ENCODE measurements around the gene TMEM163.
"Not testable (repeated sequence)": the region's sequence is repeated elsewhere in the genome, so short reads cannot be mapped to it uniquely, and the experiment has no call there.

The TMEM163 gene

DNA sequence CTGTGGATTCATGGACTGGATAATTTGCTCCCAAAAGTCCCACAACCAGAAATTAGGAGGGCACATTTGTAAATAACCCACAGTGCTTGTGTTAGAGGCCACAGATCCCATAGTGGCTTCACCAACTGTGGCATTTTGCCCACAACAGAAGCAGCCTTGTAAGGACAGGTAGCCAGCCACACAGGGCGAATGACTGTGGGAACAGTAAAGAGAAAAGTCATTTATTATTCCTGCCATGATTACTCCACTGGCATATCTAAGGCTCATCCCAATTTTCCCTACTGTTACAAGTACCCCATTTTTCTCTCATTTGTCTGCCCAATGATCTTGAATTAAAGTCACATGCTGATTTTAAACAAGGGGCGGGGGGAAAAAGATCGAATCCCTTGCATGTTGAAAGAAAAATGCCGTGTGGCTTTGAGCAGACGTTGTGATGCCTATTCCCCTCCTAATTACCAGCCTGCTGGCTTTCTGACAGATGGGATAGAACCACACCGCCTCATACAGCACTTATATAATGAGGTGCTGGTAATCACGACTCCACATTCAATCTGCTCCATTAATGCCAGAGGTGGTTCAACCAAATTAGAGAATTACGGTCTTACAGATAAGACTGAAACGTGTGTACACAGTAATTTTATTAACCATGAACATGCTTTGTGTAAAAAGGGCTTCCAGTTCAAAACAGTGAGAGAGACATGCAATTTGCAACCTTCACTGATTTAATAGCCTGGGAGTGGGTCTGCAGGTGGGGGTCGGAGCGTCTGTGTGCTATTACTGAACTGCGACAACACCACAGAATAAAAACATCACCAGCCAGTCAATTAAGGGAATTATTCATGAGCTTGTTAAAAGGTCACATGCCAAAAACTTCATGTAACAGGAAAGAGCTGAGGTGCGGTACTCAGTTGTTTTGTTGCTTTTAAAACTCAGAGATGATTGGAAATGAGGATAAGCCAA, 196.0 kb downstream of the TMEM163 start:
- TF ChIP-seq, protein P1, sequence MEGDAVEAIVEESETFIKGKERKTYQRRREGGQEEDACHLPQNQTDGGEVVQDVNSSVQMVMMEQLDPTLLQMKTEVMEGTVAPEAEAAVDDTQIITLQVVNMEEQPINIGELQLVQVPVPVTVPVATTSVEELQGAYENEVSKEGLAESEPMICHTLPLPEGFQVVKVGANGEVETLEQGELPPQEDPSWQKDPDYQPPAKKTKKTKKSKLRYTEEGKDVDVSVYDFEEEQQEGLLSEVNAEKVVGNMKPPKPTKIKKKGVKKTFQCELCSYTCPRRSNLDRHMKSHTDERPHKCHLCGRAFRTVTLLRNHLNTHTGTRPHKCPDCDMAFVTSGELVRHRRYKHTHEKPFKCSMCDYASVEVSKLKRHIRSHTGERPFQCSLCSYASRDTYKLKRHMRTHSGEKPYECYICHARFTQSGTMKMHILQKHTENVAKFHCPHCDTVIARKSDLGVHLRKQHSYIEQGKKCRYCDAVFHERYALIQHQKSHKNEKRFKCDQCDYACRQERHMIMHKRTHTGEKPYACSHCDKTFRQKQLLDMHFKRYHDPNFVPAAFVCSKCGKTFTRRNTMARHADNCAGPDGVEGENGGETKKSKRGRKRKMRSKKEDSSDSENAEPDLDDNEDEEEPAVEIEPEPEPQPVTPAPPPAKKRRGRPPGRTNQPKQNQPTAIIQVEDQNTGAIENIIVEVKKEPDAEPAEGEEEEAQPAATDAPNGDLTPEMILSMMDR (IDR thresholded peaks at IDR 0.05; ENCODE audit: low read depth, low read length), result no peak
- no peak for DNase-seq (ENCODE audit: extremely low read depth, low read depth)

DNA sequence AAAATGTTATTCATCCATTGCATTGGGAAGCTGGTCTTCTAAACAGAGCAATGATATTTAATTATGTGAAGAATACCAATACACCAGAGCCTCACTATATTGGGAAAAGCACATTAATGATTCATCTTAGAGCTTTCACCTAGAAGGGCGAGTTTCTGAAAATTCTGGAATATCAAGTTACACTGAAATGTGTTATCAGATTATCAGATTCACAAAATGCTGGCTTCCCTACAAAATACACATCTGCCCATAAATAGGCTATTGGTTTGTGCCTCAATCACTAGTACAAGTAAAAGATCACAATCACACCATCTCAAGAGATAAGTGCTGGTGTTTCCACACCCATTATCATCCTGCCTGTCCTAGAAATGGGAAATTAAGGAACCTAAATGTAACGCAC, 200.7 kb downstream of the TMEM163 start:
- TF ChIP-seq, protein P1 (IDR thresholded peaks at IDR 0.05; ENCODE audit: low read depth, low read length), result no peak
- DNase-seq (ENCODE audit: extremely low read depth, low read depth), result no peak

DNA sequence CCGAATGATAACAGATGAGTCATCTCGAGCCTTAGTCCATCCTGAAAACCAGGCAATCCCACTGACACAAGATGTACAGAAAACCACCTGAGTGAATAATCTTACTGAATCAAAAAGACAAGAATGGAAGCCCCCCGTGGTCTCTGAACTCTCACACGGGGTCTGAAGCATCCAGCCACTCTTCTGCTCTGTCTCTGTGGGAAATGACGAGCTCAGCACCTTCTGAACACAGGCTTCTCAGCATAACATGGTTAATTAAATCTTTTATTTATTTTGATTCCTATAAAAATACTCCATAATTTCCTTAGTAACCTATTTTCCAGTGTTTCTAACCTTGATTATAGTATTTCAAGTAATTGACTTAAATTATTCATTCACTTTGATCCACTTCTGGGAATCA, 203.7 kb downstream of the TMEM163 start:
- no peak for DNase-seq (ENCODE audit: extremely low read depth, low read depth)
- TF ChIP-seq, protein P1 (IDR thresholded peaks at IDR 0.05; ENCODE audit: low read depth, low read length), result no peak

DNA sequence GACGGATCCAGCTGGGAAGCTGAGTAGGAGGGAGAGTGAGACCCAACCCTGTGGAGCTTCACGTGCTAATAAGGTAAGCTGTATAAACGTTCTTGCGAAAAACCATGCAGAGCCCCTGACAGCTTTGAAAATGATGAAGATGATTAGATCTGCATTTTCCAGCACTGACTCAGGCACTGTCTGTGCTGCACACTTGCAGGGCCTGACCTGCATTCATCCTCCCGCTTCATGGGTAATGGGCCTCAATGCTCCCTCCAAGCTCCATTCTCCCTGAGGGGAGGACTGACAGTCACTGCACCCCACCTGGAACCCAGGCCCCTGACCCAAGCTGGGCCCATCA, 205.4 kb downstream of the TMEM163 start:
- no peak for DNase-seq (ENCODE audit: extremely low read depth, low read depth)
- TF ChIP-seq, protein P1 (IDR thresholded peaks at IDR 0.05; ENCODE audit: low read depth, low read length), result no peak

DNA sequence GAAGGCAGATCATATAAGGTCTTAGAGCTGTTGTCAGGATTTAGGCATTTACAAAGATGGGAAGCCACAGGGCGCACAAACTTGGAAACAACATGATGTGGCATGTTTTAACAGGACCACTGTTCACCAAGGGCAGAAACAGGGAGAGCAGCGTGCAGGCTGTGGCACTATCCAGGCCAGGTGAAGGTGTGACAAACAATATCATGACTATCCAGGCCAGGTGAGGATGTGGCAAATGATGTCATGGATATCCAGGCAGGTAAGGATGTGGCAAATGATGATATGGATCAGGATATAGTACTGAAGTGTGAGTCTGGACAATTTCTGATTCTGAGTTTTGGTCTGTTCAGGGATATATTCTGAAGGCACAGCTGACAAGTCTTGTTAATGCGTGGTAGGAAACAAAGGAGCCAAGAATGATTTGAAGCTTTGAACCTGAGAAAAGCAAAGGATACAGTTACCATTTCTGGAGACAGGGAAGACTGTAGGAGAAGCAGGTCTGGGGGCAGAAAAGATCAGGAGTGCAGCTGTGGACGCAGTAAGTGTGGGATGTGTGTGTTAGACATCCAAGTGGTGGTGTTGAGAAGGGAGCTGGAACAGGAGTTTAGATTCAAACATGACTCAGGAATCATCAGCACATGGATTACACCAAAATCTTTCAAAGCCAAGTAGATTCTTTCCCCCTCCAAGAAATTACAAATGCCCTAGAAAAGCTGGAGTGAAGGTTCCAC, 205.9 kb downstream of the TMEM163 start:
- TF ChIP-seq, protein P1 (IDR thresholded peaks at IDR 0.05; ENCODE audit: low read depth, low read length), result no peak
- no peak for DNase-seq (ENCODE audit: extremely low read depth, low read depth)

DNA sequence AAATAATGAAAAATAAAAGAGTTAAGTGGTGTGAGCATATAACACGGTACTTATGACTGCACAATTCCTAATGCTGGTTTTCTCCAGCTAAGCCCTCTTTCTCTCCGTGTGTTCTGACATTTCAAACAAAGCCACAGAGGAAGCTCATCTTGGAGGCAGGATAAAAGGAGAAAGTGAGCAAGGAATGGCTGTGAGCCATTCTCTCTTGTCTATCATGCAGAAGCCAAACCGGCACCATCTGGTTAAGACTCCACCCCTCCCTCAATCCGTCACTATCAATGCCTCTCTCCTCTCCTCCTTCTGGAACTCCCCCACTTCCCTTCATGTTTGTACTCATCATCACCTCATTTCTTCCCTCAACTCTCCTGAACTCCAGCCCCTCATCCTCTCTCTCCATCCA, 210.4 kb downstream of the TMEM163 start:
- TF ChIP-seq, protein P1 (IDR thresholded peaks at IDR 0.05; ENCODE audit: low read depth, low read length), result no peak
- DNase-seq (ENCODE audit: extremely low read depth, low read depth), result no peak

DNA sequence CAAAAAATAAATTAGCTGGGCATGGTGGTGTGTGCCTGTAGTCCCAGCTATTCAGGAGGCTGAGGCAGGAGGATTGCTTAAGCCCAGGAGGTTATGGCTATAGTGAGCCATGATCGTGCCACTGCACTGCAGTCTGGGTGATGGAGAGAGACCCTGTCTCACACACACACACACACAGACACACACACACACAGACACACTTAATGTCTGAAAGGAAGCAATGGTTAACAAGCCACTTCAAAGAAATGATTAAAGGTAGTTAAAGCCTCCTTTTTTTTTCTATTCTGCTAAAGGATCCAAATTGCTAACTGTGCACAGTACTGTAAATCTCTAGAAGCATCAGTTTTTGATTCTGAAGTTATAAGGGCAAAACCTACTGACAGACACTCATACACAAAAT, 211.1 kb downstream of the TMEM163 start:
- no peak for DNase-seq (ENCODE audit: extremely low read depth, low read depth)
- TF ChIP-seq, protein P1 (IDR thresholded peaks at IDR 0.05; ENCODE audit: low read depth, low read length), result no peak

DNA sequence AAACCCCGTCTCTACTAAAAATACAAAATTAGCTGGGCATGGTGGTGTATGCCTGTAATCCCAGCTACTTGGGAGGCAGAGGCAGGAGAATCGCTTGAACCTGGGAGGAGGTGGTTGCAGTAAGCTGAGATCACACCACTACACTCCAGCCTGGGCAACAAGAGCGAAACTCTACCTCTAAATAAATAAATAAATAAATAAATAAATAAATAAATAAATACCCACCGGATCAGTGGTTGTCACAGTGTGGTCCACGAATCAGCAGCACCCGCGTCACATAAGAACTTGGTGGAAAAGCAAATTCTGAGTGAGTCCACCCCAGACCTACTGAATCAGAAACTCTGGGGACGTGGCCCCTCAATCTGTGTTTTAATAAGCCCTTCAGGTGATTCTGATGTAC, 211.6 kb downstream of the TMEM163 start:
- not testable (repeated sequence) for DNase-seq (ENCODE audit: extremely low read depth, low read depth)

All from AG09319 (cell line).